Pancreas (tissue), 10 donors: ENCODE data around the gene NUDT22. TPM values are rescaled to one million over a fixed set of nuclear protein-coding genes. Genes with fewer than 3 reads are reported as not detected.
A peak's percentile ranks its signal among the peaks of the same experiment; 100 is the strongest.

Source experiments
- ATAC-seq, 4 donors: fragments of 200-7000 bp; cut with Tn5 transposase; one replicate each; pipeline versions ENCODE4 v1.8.0 to v1.9.1; 2020; ENCODE audit warnings: mild to moderate bottlenecking in 4 of 4, moderate library complexity in 4 of 4
- DNase-seq, 6 donors: peaks; one replicate each; pipeline ENCODE4 v3.0.0-alpha.2; 2020
- FAIRE-seq: peaks from 2 replicates; lab custom pipeline; 2012; peaks lifted over from hg19 to GRCh38; lab: Jason Lieb, UNC
- H3K27ac ChIP-seq, 4 donors: fragments of 200-600 bp; sonication (generic); 1 replicate in 3 of 4; 2 replicates in 1 of 4; pipeline versions ENCODE4 v1.5.0 to v1.8.0; 2020
- H3K27me3 ChIP-seq, 4 donors: fragments of 200-600 bp; one replicate each; pipeline ENCODE4 v1.8.0; 2021
- H3K36me3 ChIP-seq, 3 donors: fragments of 200-600 bp; sonication (generic) in 1 of 3; one replicate each; pipeline versions ENCODE4 v1.5.0 to v1.8.0; 2020 to 2021
- H3K4me1 ChIP-seq, 3 donors: fragments of 200-600 bp; one replicate each; pipeline ENCODE4 v1.8.0; 2021
- H3K4me3 ChIP-seq, 4 donors: fragments of 200-600 bp; sonication (generic) in 2 of 4; one replicate each; pipeline versions ENCODE4 v1.5.0 to v1.8.0; 2020 to 2021
- H3K9me3 ChIP-seq, 4 donors: fragments of 200-600 bp; one replicate each; pipeline ENCODE4 v1.8.0; 2021
- WGBS, 2 donors: extraction: QIAGEN DNeasy Blood & Tissue Kit; methylation state at CpG; one replicate each; pipeline ENCODE4 v1.1.7; 2013; 5-methylcytosine and 5-hydroxymethylcytosine counted together
- intact Hi-C, 3 donors: fragments of 100-400 bp; cut with DNase I; formaldehyde crosslinking; loops; one replicate each; pipeline versions ENCODE4 v1.11.1 to v1.14.2; 2022
- polyA plus RNA-seq, 2 donors: library from polyadenylated mRNA; stranded (reverse); fragments of 200-250 nt; gene quantifications; one replicate each; pipeline ENCODE4 v1.2.3, GENCODE V29; 2013
- total RNA-seq, 6 donors: library from RNA; stranded (reverse); fragmentation: NEBNext Ultra II Directional in 4 of 6; extraction: Animal tissue kit (Norgen Biotek cat#: 25700) in 4 of 6; gene quantifications; one replicate each; pipeline versions ENCODE4 v1.2.1 to v1.2.4, GENCODE V29; 2021 to 2023
- TF ChIP-seq, protein P1 (sequence below), 4 donors: fragments of 200-600 bp; sonication (generic) in 3 of 4; IDR thresholded peaks; one replicate each; pipeline versions ENCODE4 v1.5.0 to v1.8.0; 2021; ENCODE audit warnings: antibody characterized with exemption in 4 of 4
- donor health status: healthy with polysubstance abuse.
- donor health status: DM: no; HTN: no; CAD: no; lungs with moderate emphysema.
- donor health status: DM: no; HTN: no; CAD: no.
- donor health status: control.
- donor health status: control.
- donor health status: Bipolar disorder and iron deficiency.
- donor health status: DM: yes; HTN: yes; CAD: no.
- donor health status: DM: no; HTN: no; CAD: no.
- donor health status: DM: no; HTN: no; CAD: no.
- donor health status: DM: yes; HTN: yes; CAD: no.

NUDT22 gene
- total and polyA plus RNA-seq, 8 donors, result 32.6 to 115 (median 39.0) TPM

DNA sequence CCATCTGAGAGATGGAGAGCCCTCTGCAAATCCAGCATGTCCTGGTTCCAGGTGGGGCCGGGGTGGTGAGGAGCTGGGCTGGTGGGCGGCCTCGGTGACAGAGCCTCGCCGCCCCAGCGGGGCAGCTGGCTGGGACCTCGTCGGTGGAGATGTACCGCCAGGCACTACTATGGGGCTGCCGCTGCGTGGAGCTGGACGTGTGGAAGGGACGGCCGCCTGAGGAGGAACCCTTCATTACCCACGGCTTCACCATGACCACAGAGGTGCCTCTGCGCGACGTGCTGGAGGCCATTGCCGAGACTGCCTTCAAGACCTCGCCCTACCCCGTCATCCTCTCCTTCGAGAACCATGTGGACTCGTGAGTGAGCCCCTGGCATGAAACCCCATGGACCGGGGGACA lies 32.3 kb downstream of the NUDT22 start:
- TF ChIP-seq, protein P1, sequence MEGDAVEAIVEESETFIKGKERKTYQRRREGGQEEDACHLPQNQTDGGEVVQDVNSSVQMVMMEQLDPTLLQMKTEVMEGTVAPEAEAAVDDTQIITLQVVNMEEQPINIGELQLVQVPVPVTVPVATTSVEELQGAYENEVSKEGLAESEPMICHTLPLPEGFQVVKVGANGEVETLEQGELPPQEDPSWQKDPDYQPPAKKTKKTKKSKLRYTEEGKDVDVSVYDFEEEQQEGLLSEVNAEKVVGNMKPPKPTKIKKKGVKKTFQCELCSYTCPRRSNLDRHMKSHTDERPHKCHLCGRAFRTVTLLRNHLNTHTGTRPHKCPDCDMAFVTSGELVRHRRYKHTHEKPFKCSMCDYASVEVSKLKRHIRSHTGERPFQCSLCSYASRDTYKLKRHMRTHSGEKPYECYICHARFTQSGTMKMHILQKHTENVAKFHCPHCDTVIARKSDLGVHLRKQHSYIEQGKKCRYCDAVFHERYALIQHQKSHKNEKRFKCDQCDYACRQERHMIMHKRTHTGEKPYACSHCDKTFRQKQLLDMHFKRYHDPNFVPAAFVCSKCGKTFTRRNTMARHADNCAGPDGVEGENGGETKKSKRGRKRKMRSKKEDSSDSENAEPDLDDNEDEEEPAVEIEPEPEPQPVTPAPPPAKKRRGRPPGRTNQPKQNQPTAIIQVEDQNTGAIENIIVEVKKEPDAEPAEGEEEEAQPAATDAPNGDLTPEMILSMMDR (IDR thresholded peaks at IDR 0.05), result no peak
- Histone ChIP-seq H3K4me3 (no peak overlapping the region), H3K9me3 (no peaks in the 10 kb centered on the region), H3K4me1 (no peaks in the 10 kb centered on the region), H3K36me3 (peaks cover 0 to 19% (median 0%) of the 10 kb centered on the region in 3 donors), H3K27ac (no peak overlapping the region), H3K27me3 (no peaks in the 10 kb centered on the region)
- no peak for ATAC-seq
- DNase-seq, result peak in 3 of 6 donors; percentile 26 to 72 (median 51)
- WGBS, 2 donors, result 91 to 93% methylated on average over 24 of the region's 24 CpGs
- no peak for FAIRE-seq
- intact Hi-C loops, result no loop called here

DNA sequence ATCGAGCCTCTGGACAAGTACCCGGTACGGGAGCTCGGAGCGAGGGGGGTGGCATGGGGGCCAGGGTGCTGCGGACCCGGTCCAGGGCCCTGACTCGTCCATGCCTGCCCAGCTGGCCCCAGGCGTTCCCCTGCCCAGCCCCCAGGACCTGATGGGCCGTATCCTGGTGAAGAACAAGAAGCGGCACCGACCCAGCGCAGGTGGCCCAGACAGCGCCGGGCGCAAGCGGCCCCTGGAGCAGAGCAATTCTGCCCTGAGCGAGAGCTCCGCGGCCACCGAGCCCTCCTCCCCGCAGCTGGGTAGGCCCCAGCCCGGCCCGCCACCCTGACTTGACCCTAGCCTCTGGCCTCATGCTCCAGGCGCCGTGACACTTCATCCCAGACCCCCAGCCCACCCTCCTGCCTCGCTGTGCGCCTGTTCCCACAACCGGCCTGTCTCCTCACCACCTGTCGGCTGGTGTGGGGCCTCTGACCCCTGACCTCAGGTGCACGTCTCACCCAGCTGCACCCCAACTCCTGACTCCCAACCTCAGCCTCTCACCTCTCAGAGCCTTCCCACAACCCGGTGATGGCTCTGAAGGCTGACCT lies 33.0 kb downstream of the NUDT22 start:
- Histone ChIP-seq H3K9me3 (no peaks in the 10 kb centered on the region), H3K36me3 (peaks cover 0 to 19% (median 0%) of the 10 kb centered on the region in 3 donors), H3K4me1 (no peaks in the 10 kb centered on the region), H3K27ac (no peak overlapping the region), H3K27me3 (no peaks in the 10 kb centered on the region), H3K4me3 (no peak overlapping the region)
- DNase-seq, result peak in 3 of 6 donors; percentile 40 to 80 (median 51)
- FAIRE-seq, result no peak
- TF ChIP-seq, protein P1 (IDR thresholded peaks at IDR 0.05), result no peak
- intact Hi-C loops, result no loop called here
- no peak for ATAC-seq
- WGBS, 2 donors, result 92 to 93% methylated on average over 30 to 32 of the region's 32 CpGs

DNA sequence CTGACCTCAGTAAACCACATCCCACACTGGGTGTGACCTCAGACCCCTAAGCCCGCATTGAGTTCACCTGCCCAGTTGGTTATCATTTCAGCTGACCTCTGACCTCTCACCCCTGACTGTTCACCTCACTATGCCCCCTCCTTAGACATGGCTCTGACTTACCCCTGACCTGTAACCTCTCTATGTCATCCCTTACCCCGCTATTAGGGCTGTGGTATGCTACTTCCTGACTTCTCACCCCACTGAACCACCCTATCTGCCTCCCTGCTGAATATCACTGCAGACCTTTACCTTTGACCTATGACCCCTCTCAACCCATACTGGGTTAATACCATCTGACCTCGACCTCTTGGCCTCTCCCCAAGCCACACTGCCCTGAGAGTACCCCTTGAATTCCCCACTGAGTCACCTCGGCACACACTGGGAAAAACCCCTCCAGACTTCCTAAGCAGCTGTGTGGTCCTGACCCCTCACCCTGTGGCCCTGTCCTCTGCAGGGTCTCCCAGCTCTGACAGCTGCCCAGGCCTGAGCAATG lies 33.5 kb downstream of the NUDT22 start:
- WGBS, 2 donors, result 79 to 86% methylated on average over 4 of the region's 4 CpGs
- Histone ChIP-seq H3K27me3 (no peaks in the 10 kb centered on the region), H3K4me1 (no peaks in the 10 kb centered on the region), H3K9me3 (no peaks in the 10 kb centered on the region), H3K4me3 (no peak overlapping the region), H3K36me3 (peaks cover 0 to 19% (median 0%) of the 10 kb centered on the region in 3 donors), H3K27ac (no peak overlapping the region)
- ATAC-seq (no peak), DNase-seq (no peak), FAIRE-seq (no peak)
- intact Hi-C loops, result loop anchor here in 1 of 3 donors (5.0 kb wide), 1 partner anchor 52 kb away; the partner anchor contains the start of gene FERMT3
- TF ChIP-seq, protein P1 (IDR thresholded peaks at IDR 0.05), result no peak

DNA sequence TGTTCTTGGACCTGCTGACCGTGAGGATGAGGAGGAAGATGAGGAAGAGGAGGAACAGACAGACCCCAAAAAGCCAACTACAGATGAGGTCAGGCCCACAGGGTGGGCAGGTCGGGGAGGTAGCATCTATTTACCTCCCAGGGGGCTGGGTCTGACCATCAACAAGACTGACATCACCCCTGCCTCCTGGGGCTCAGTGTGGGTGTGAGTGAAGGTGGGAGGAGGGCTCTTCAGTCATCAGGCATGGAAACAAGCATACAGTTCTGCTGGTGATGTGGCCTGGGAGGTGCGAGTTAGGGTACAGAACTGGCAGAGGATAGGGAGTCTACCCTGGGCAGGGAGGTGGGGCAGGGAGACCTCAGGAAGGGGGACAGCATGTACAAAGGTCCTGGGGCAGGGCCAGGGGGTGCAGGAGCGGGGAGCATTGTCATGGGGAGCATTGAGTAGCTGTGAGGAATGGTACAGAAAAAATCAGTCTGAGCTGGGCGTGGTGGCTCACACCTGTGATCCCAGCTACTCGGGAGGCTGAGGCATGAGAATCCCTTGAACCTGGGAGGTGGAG lies 34.2 kb downstream of the NUDT22 start:
- Histone ChIP-seq H3K9me3 (no peaks in the 10 kb centered on the region), H3K4me3 (no peak overlapping the region), H3K36me3 (peaks cover 0 to 19% (median 0%) of the 10 kb centered on the region in 3 donors), H3K27ac (no peak overlapping the region), H3K4me1 (no peaks in the 10 kb centered on the region), H3K27me3 (no peaks in the 10 kb centered on the region)
- intact Hi-C loops, result loop anchor here in 1 of 3 donors (5.0 kb wide), 1 partner anchor 53 kb away; the partner anchor contains the start of gene FERMT3
- 93 to 95% methylated on average over 6 of the region's 6 CpGs for WGBS, 2 donors
- ATAC-seq, result no peak
- TF ChIP-seq, protein P1 (IDR thresholded peaks at IDR 0.05), result no peak
- FAIRE-seq, result no peak
- DNase-seq, result peak in 1 of 6 donors; percentile 12
